NB4 (cell line): Measurements from ENCODE around the gene L1CAM.

ENCODE experiments used
- TF ChIP-seq, protein P1 (sequence below): IDR thresholded peaks from one replicate; pipeline ENCODE4 v1.5.1; 2012; ENCODE audit warnings: low read depth, low read length
- TF ChIP-seq, protein P2 (sequence below): IDR thresholded peaks from 2 replicates; pipeline ENCODE4 v1.6.1; 2011; ENCODE audit warnings: low read depth, low read length

DNA sequence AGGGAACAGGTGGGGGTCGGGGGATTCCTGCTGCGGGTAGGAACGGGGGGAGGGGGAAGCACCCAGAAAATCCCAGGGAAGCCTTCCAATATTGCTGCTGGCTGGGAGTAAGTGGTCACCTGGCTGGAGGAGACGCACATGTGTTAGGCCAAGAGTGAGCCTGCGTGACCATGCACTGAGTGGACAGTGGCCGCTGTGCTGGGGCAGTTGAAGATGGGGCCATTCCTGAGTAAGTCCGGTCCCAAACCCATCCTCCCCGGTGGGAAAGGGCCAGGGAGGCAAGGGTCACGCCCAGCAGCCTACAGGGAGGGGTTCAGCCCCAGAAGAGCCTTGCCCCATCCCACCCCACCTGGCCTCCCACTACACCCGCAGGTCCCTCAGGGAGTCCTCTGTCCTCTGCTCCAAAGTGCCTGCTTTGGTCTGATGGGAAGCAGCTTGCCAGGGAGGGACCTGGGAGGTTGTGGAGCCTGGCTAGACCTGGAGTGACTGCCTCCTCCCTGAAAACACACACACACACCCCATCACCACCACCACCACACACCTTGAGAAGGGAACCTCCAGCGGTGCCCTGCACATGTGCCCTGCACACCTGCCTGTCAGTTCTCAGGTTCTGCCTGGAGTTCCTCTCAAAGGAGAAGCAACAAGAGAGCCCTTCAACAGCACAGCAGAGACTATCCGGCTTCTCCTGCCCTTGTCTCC, 6.1 kb downstream of the L1CAM start:
- TF ChIP-seq, protein P1, sequence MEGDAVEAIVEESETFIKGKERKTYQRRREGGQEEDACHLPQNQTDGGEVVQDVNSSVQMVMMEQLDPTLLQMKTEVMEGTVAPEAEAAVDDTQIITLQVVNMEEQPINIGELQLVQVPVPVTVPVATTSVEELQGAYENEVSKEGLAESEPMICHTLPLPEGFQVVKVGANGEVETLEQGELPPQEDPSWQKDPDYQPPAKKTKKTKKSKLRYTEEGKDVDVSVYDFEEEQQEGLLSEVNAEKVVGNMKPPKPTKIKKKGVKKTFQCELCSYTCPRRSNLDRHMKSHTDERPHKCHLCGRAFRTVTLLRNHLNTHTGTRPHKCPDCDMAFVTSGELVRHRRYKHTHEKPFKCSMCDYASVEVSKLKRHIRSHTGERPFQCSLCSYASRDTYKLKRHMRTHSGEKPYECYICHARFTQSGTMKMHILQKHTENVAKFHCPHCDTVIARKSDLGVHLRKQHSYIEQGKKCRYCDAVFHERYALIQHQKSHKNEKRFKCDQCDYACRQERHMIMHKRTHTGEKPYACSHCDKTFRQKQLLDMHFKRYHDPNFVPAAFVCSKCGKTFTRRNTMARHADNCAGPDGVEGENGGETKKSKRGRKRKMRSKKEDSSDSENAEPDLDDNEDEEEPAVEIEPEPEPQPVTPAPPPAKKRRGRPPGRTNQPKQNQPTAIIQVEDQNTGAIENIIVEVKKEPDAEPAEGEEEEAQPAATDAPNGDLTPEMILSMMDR, result no peak
- TF ChIP-seq, protein P2, sequence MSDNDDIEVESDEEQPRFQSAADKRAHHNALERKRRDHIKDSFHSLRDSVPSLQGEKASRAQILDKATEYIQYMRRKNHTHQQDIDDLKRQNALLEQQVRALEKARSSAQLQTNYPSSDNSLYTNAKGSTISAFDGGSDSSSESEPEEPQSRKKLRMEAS, result no peak
